Upper lobe of left lung (tissue), 4 donors: ENCODE measurements around the gene AGR2.

Experiments
- EP300 ChIP-seq, 4 donors: sonication (generic); formaldehyde crosslinking; IDR thresholded peaks; one replicate each; pipeline ENCODE4 v1.5.1; 2017; ENCODE audit warnings: antibody characterized with exemption in 4 of 4, control low read depth in 2 of 4
- TF ChIP-seq, protein P1 (sequence below), 6 experiments: fragments of 450-650 bp in 4 of 6; fragments of 200-600 bp in 2 of 6; sonication (generic) in 2 of 6; IDR thresholded peaks; one replicate each; pipeline ENCODE4 v1.5.1; 2016 to 2019; ENCODE audit warnings: antibody characterized with exemption in 6 of 6

DNA sequence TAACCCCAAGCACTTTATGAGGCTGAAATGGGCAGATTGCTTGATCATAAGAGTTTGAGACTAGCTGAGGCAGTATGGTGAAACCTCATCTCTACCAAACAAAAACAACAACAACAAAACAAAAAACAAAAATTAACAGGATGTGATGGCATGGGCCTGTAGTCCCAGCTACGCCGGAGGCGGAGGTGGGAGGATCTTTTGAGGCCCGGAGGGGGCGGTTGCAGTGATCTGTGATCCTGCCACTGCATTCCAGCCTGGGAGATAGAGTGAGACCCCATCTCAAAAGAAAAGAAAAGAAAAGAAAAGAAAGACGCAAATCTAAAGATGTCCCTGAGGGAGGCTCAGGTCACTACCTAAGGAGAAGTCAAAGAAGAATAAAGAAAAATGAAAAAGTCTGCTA, 35.3 kb upstream of the AGR2 start:
- TF ChIP-seq, protein P1, sequence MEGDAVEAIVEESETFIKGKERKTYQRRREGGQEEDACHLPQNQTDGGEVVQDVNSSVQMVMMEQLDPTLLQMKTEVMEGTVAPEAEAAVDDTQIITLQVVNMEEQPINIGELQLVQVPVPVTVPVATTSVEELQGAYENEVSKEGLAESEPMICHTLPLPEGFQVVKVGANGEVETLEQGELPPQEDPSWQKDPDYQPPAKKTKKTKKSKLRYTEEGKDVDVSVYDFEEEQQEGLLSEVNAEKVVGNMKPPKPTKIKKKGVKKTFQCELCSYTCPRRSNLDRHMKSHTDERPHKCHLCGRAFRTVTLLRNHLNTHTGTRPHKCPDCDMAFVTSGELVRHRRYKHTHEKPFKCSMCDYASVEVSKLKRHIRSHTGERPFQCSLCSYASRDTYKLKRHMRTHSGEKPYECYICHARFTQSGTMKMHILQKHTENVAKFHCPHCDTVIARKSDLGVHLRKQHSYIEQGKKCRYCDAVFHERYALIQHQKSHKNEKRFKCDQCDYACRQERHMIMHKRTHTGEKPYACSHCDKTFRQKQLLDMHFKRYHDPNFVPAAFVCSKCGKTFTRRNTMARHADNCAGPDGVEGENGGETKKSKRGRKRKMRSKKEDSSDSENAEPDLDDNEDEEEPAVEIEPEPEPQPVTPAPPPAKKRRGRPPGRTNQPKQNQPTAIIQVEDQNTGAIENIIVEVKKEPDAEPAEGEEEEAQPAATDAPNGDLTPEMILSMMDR (IDR thresholded peaks at IDR 0.05): no peak
- no peak for TF ChIP-seq EP300 (IDR thresholded peaks at IDR 0.05)
